Esophagus squamous epithelium (tissue), 5 donors: Measurements from ENCODE around the gene HDAC7. TPM values are rescaled to one million over a fixed set of nuclear protein-coding genes. Genes with fewer than 3 reads are reported as not detected.

Experiments
- DNase-seq: peaks from one replicate; lab custom pipeline; 2025; lab: John Stamatoyannopoulos, UW
- H3K27ac ChIP-seq, 4 donors: fragments of 200-600 bp; sonication (generic); one replicate each; pipeline ENCODE4 v1.5.1; 2016 to 2019; ENCODE audit warnings: mild to moderate bottlenecking in 1 of 4
- H3K27me3 ChIP-seq, 4 donors: fragments of 200-600 bp; sonication (generic); 1 replicate in 3 of 4; 2 replicates in 1 of 4; pipeline versions ENCODE4 v1.5.1 to v1.6.0; 2017 to 2021; ENCODE audit warnings: antibody characterized with exemption in 1 of 4
- H3K36me3 ChIP-seq, 3 donors: fragments of 200-600 bp; sonication (generic); one replicate each; pipeline ENCODE4 v1.5.1; 2016 to 2019
- H3K4me1 ChIP-seq, 3 donors: fragments of 200-600 bp; sonication (generic); one replicate each; pipeline ENCODE4 v1.5.1; 2017 to 2019
- H3K4me3 ChIP-seq, 4 donors: fragments of 200-600 bp; sonication (generic); 1 replicate in 3 of 4; 2 replicates in 1 of 4; pipeline ENCODE4 v1.5.1; 2016 to 2019; ENCODE audit warnings: mild to moderate bottlenecking in 2 of 4, moderate library complexity in 1 of 4
- H3K9me3 ChIP-seq, 3 donors: fragments of 200-600 bp; sonication (generic); one replicate each; pipeline ENCODE4 v1.5.1; 2016 to 2019
- CTCF ChIP-seq, 6 experiments: fragments of 450-650 bp in 4 of 6; fragments of 200-600 bp in 2 of 6; sonication (generic) in 2 of 6; IDR thresholded peaks; one replicate each; pipeline ENCODE4 v1.5.1; 2016 to 2019; ENCODE audit warnings: antibody characterized with exemption in 6 of 6, mild to moderate bottlenecking in 4 of 6, moderate library complexity in 4 of 6
- POLR2A ChIP-seq, 4 donors: fragments of 450-650 bp; IDR thresholded peaks; one replicate each; pipeline ENCODE4 v1.6.1; 2017; ENCODE audit warnings: antibody characterized with exemption in 4 of 4, mild to moderate bottlenecking in 4 of 4, moderate library complexity in 3 of 4
- WGBS, 2 donors: methylation state at CpG; one replicate each; pipeline ENCODE4 v1.1.5; 2018; 5-methylcytosine and 5-hydroxymethylcytosine counted together
- intact Hi-C: fragments of 100-400 bp; cut with DNase I; formaldehyde crosslinking; loops from one replicate; pipeline ENCODE4 v1.15.0; 2022
- total RNA-seq, 4 donors: library from RNA; depleted of rRNA; stranded (reverse); fragments of >200 nt; gene quantifications; one replicate each; pipeline ENCODE4 v1.1.0, GENCODE V29; 2016
- donor health status: DM: yes; HTN: yes; CAD: no.

HDAC7 gene
- total RNA-seq, 4 donors from 2014 or later = 19.8 to 37.2 (median 24.0) TPM

- no peak for TF ChIP-seq CTCF (IDR thresholded peaks at IDR 0.05)
- TF ChIP-seq POLR2A (IDR thresholded peaks at IDR 0.05) = no peak
- DNase-seq = no peak
- intact Hi-C loops = no loop called here
- Histone ChIP-seq H3K27ac (no peak overlapping the region), H3K36me3 (peaks cover 0 to 69% (median 12%) of the 10 kb centered on the region in 3 donors), H3K4me1 (peaks cover 0 to 18% (median 3%) of the 10 kb centered on the region in 3 donors), H3K9me3 (no peaks in the 10 kb centered on the region), H3K27me3 (no peaks in the 10 kb centered on the region), H3K4me3 (no peak overlapping the region)
- 77 to 79% methylated on average over 11 of the region's 12 CpGs for WGBS, 2 donors
Measured at GRCh38 chr12:47850153-47851084, 30.7 kb upstream of the HDAC7 start.

GRCh38 chr12:47849261-47849660 lies 29.6 kb upstream of the HDAC7 start:
- no peak for TF ChIP-seq CTCF (IDR thresholded peaks at IDR 0.05)
- no peak for TF ChIP-seq POLR2A (IDR thresholded peaks at IDR 0.05)
- no peak overlapping the region for H3K4me3 ChIP-seq
- H3K36me3 ChIP-seq = peaks cover 0 to 63% (median 6%) of the 10 kb centered on the region in 3 donors
- WGBS, 2 donors = 71% methylated on average over 5 of the region's 5 CpGs
- H3K9me3 ChIP-seq = no peaks in the 10 kb centered on the region
- intact Hi-C loops = no loop called here
- H3K27me3 ChIP-seq = no peaks in the 10 kb centered on the region
- no peak for DNase-seq
- H3K27ac ChIP-seq = no peak overlapping the region
- H3K4me1 ChIP-seq = peaks cover 0 to 30% (median 11%) of the 10 kb centered on the region in 3 donors

DNA sequence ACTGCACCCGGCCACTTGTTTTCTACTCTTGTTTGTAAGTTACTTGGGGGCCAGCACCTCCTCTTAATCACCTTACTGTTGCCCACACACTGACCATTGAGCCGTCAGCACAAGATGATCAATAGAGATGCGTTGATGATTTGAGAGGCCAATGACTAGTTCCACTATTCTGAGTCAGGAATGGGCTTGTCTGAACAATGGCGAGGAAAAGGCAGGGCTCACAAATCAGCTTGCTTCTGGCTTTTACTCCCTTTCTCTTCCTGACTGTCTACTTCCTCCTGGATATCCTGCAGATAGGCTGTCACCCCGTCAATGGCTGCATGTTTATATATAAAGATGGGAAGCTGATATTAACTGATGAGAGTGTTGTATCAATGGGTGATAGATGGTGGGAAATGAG lies 29.1 kb upstream of the HDAC7 start:
- WGBS, 2 donors = 32 to 42% methylated on average over 5 of the region's 5 CpGs
- no peaks in the 10 kb centered on the region for H3K27me3 ChIP-seq
- H3K27ac ChIP-seq = no peak overlapping the region
- H3K4me3 ChIP-seq = no peak overlapping the region
- peaks cover 0 to 63% (median 2%) of the 10 kb centered on the region in 3 donors for H3K36me3 ChIP-seq
- no peak for TF ChIP-seq POLR2A (IDR thresholded peaks at IDR 0.05)
- TF ChIP-seq CTCF (IDR thresholded peaks at IDR 0.05) = no peak
- no peak for DNase-seq
- intact Hi-C loops = no loop called here
- H3K9me3 ChIP-seq = no peaks in the 10 kb centered on the region
- H3K4me1 ChIP-seq = peaks cover 0 to 34% (median 11%) of the 10 kb centered on the region in 3 donors

DNA sequence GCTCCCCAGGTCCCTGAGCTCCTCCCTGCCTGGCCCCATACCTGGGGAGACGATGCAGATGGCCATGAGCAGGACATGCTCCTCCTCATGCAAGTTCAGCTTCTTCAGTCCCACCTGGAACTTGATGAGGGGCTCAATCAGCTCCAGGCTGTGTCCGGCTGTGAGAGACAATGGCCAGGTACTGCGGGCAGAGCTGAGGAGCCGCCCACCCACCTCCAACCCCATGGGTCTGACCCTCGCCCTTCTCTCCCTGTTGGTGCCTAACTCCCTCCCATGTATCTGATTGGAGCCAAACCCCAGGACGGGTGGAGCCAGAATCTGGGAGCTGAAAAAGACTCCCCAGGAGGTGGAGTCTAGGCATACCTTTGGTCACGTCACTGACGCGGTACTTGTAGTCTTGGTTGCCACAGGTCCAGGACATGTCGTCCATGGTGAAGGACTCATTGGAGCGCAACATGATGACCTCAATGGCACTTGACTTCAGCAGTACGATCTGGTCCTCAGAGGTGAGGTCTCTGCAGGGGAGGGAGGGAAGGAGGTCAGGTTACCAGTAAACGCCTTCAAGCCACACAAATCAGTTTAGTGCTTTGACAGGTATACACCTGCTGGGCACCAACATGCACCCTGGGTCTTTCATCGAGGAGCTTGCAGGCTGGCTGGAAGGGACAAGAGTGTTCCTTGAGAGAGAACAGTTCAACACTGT lies 26.7 kb upstream of the HDAC7 start:
- no peak overlapping the region for H3K27ac ChIP-seq
- peaks cover 0 to 47% (median 0%) of the 10 kb centered on the region in 3 donors for H3K36me3 ChIP-seq
- H3K4me1 ChIP-seq = peaks cover 0 to 44% (median 11%) of the 10 kb centered on the region in 3 donors
- WGBS, 2 donors = 95% methylated on average over 8 to 11 of the region's 14 CpGs
- no peak for TF ChIP-seq POLR2A (IDR thresholded peaks at IDR 0.05)
- no peak for TF ChIP-seq CTCF (IDR thresholded peaks at IDR 0.05)
- no peaks in the 10 kb centered on the region for H3K27me3 ChIP-seq
- no peak for DNase-seq
- intact Hi-C loops = no loop called here
- no peak overlapping the region for H3K4me3 ChIP-seq
- H3K9me3 ChIP-seq = no peaks in the 10 kb centered on the region
